Cardiac septum (tissue), 1 donor: ENCODE data around the gene CXCL17. TPM values are rescaled to one million over a fixed set of nuclear protein-coding genes. Genes with fewer than 3 reads are reported as not detected.

Source experiments
- total RNA-seq: library from RNA; stranded (reverse); fragmentation: NEBNext Ultra II Directional; extraction: Animal tissue kit (Norgen Biotek cat#: 25700); gene quantifications from one replicate; pipeline ENCODE4 v1.2.1, GENCODE V29; 2021
- donor health status: DM: no; HTN: no; CAD: no.

The CXCL17 gene
- total RNA-seq, 1 donor from 2014 or later, result not detected

Other genes with a start within 250 kb of the CXCL17 start
- 10.2 TPM for gene DEDD2, start 225.3 kb downstream of the CXCL17 start, total RNA-seq
- 4.1 TPM for gene ZNF526, start 222.6 kb downstream of the CXCL17 start, total RNA-seq
- 39.6 TPM for gene GSK3A, start 200.3 kb downstream of the CXCL17 start, total RNA-seq
- gene ERF, start 187.8 kb downstream of the CXCL17 start, total RNA-seq, result 37.4 TPM
- 51.3 TPM for gene CIC, start 173.7 kb downstream of the CXCL17 start, total RNA-seq
- gene PRR19, start 140.8 kb downstream of the CXCL17 start, total RNA-seq, result 0.16 TPM
- gene PAFAH1B3, start 140.3 kb downstream of the CXCL17 start, total RNA-seq, result 4.0 TPM
- gene TMEM145, start 129.6 kb downstream of the CXCL17 start, total RNA-seq, result 0.24 TPM
- 45.8 TPM for gene MEGF8, start 117.3 kb downstream of the CXCL17 start, total RNA-seq
- 0.67 TPM for gene CNFN, start 52.6 kb downstream of the CXCL17 start, total RNA-seq
- gene LIPE, start 15.6 kb downstream of the CXCL17 start, total RNA-seq, result 54.9 TPM
- 2.8 TPM for gene CEACAM1, start 85.5 kb upstream of the CXCL17 start, total RNA-seq
- gene CEACAM8, start 152.0 kb upstream of the CXCL17 start, total RNA-seq, result 0.35 TPM